ENCODE measurements around the gene PRLH.

The PRLH gene

GRCh38 chr2:237529452-237530402, 36.6 kb upstream of the PRLH start:
- Histone ChIP-seq H2AFZ (ENCODE audit: low read length) (no peak overlapping the region), H3K9ac (ENCODE audit: low read depth, low read length, poor library complexity, severe bottlenecking) (no peak overlapping the region), H3F3A (ENCODE audit: low read depth) (no peaks in the 10 kb centered on the region), H3K27me3 (ENCODE audit: insufficient read depth, low read length, poor library complexity, severe bottlenecking) (no peaks in the 10 kb centered on the region), H3K4me1 (ENCODE audit: insufficient read depth, low read length, poor library complexity, severe bottlenecking) (no peaks in the 10 kb centered on the region), H3K4me2 (ENCODE audit: low read depth, low read length, poor library complexity, severe bottlenecking) (no peak overlapping the region), H3K4me3 (ENCODE audit: low read length, poor library complexity, severe bottlenecking) (no peak overlapping the region), H3K9me3 (ENCODE audit: insufficient read depth, low read depth, low read length) (no peaks in the 10 kb centered on the region), H3K9me2 (replicated peaks; ENCODE audit: low read depth, low read length) (no peaks in the 10 kb centered on the region), H3K79me2 (ENCODE audit: insufficient read depth, low read length) (no peaks in the 10 kb centered on the region), H4K20me1 (ENCODE audit: insufficient read depth, low read length, poor library complexity, severe bottlenecking) (no peaks in the 10 kb centered on the region), H3K36me3 (ENCODE audit: insufficient read depth, low read length) (no peaks in the 10 kb centered on the region)
- no peak for TF ChIP-seq EZH2phosphoT487 (IDR thresholded peaks at IDR 0.05; ENCODE audit: borderline replicate concordance)
- no peak for TF ChIP-seq CTCF (conservative IDR thresholded peaks at IDR 0.05; ENCODE audit: low read length)

GRCh38 chr2:237530472-237531433, 35.6 kb upstream of the PRLH start:
- no peaks in the 10 kb centered on the region for H3K36me3 ChIP-seq (ENCODE audit: insufficient read depth, low read length)
- no peak overlapping the region for H3K4me2 ChIP-seq (ENCODE audit: low read depth, low read length, poor library complexity, severe bottlenecking)
- no peak overlapping the region for H3K9ac ChIP-seq (ENCODE audit: low read depth, low read length, poor library complexity, severe bottlenecking)
- H3K79me2 ChIP-seq (ENCODE audit: insufficient read depth, low read length), result no peaks in the 10 kb centered on the region
- no peaks in the 10 kb centered on the region for H3K4me1 ChIP-seq (ENCODE audit: insufficient read depth, low read length, poor library complexity, severe bottlenecking)
- H3K4me3 ChIP-seq (ENCODE audit: low read length, poor library complexity, severe bottlenecking), result no peak overlapping the region
- no peaks in the 10 kb centered on the region for H3K9me3 ChIP-seq (ENCODE audit: insufficient read depth, low read depth, low read length)
- TF ChIP-seq EZH2phosphoT487 (IDR thresholded peaks at IDR 0.05; ENCODE audit: borderline replicate concordance) (no peak), CTCF (conservative IDR thresholded peaks at IDR 0.05; ENCODE audit: low read length) (no peak)
- no peaks in the 10 kb centered on the region for H3K27me3 ChIP-seq (ENCODE audit: insufficient read depth, low read length, poor library complexity, severe bottlenecking)
- H3F3A ChIP-seq (ENCODE audit: low read depth), result no peaks in the 10 kb centered on the region
- no peak overlapping the region for H2AFZ ChIP-seq (ENCODE audit: low read length)
- H4K20me1 ChIP-seq (ENCODE audit: insufficient read depth, low read length, poor library complexity, severe bottlenecking), result no peaks in the 10 kb centered on the region
- H3K9me2 ChIP-seq (replicated peaks; ENCODE audit: low read depth, low read length), result no peaks in the 10 kb centered on the region

DNA sequence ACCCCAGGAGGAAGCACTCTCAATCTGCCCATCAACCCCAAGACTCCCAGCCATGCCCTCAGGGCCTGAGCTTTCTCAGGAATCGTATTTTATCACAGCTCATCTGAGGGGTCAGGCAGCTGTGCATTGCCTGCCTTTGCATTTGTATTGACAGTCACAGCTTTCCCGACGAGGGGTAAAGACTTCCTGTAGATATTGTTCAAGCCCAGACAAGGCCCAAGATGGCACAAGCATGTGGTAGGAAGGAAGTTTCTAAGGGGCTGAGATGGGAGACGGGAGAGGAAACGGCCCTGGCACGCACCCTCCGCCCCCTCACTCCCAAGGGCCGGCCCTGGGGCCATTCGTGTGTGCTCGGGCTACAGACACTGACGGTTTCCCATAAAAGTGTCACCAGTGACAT, 34.2 kb upstream of the PRLH start:
- H4K20me1 ChIP-seq (ENCODE audit: insufficient read depth, low read length, poor library complexity, severe bottlenecking), result no peaks in the 10 kb centered on the region
- H3K9me3 ChIP-seq (ENCODE audit: insufficient read depth, low read depth, low read length), result no peaks in the 10 kb centered on the region
- H3K4me2 ChIP-seq (ENCODE audit: low read depth, low read length, poor library complexity, severe bottlenecking), result no peak overlapping the region
- H2AFZ ChIP-seq (ENCODE audit: low read length), result no peak overlapping the region
- no peaks in the 10 kb centered on the region for H3F3A ChIP-seq (ENCODE audit: low read depth)
- TF ChIP-seq EZH2phosphoT487 (IDR thresholded peaks at IDR 0.05; ENCODE audit: borderline replicate concordance) (no peak), CTCF (conservative IDR thresholded peaks at IDR 0.05; ENCODE audit: low read length) (no peak)
- no peaks in the 10 kb centered on the region for H3K27me3 ChIP-seq (ENCODE audit: insufficient read depth, low read length, poor library complexity, severe bottlenecking)
- H3K9me2 ChIP-seq (replicated peaks; ENCODE audit: low read depth, low read length), result no peaks in the 10 kb centered on the region
- no peak overlapping the region for H3K4me3 ChIP-seq (ENCODE audit: low read length, poor library complexity, severe bottlenecking)
- no peaks in the 10 kb centered on the region for H3K36me3 ChIP-seq (ENCODE audit: insufficient read depth, low read length)
- no peaks in the 10 kb centered on the region for H3K4me1 ChIP-seq (ENCODE audit: insufficient read depth, low read length, poor library complexity, severe bottlenecking)
- H3K79me2 ChIP-seq (ENCODE audit: insufficient read depth, low read length), result no peaks in the 10 kb centered on the region
- H3K9ac ChIP-seq (ENCODE audit: low read depth, low read length, poor library complexity, severe bottlenecking), result no peak overlapping the region
